MCF 10A (cell line): Measurements from ENCODE around the gene NDUFB7. TPM values are rescaled to one million over a fixed set of nuclear protein-coding genes. Genes with fewer than 3 reads are reported as not detected.
"Not testable (repeated sequence)": the region's sequence is repeated elsewhere in the genome, so short reads cannot be mapped to it uniquely, and the experiment has no call there.

ENCODE experiments used
- BruUV-seq: library from RNA; stranded (reverse); fragments of 400-500 nt; replicated peaks from 2 replicates; lab custom pipeline; 2021; lab: Mats Ljungman, UMichigan
- CTCF ChIA-PET: fragments of 300-600 bp; sonication (Branson Sonifier 250); formaldehyde crosslinking; extraction: SDS; loops from one replicate; lab custom pipeline; 2021; ENCODE audit warnings: antibody characterized with exemption, inconsistent platforms; lab: Yijun Ruan, JAX
- POLR2A ChIA-PET: fragments of 300-600, 350-650 bp; sonication (Branson Sonifier 250); formaldehyde crosslinking; extraction: SDS; loops from one replicate; lab custom pipeline; 2020; ENCODE audit warnings: antibody characterized with exemption, inconsistent platforms; lab: Yijun Ruan, JAX
- DNase-seq: peaks from one replicate; pipeline ENCODE4 v3.0.0-alpha.2; 2018; ENCODE audit not compliant: unreplicated experiment
- H3K27ac Mint-ChIP-seq: one replicate; pipeline ENCODE4 v1.8.0; 2022; ENCODE audit warnings: mild to moderate bottlenecking, low read depth, mixed read lengths; ENCODE audit not compliant: unreplicated experiment
- H3K27me3 Mint-ChIP-seq: one replicate; pipeline ENCODE4 v1.8.0; 2022; ENCODE audit warnings: mixed read lengths; ENCODE audit not compliant: insufficient read depth, unreplicated experiment
- H3K36me3 Mint-ChIP-seq: one replicate; pipeline ENCODE4 v1.8.0; 2022; ENCODE audit warnings: mild to moderate bottlenecking, moderate library complexity, mixed read lengths; ENCODE audit not compliant: insufficient read depth, unreplicated experiment
- H3K4me1 Mint-ChIP-seq: one replicate; pipeline ENCODE4 v1.8.0; 2022; ENCODE audit warnings: mixed read lengths; ENCODE audit not compliant: insufficient read depth, unreplicated experiment
- H3K4me3 Mint-ChIP-seq: one replicate; pipeline ENCODE4 v1.8.0; 2022; ENCODE audit warnings: mild to moderate bottlenecking, moderate library complexity, mixed read lengths; ENCODE audit not compliant: unreplicated experiment
- H3K9me3 Mint-ChIP-seq: one replicate; pipeline ENCODE4 v1.8.0; 2022; ENCODE audit warnings: mixed read lengths; ENCODE audit not compliant: unreplicated experiment
- CTCF ChIP-seq: fragments of 200-600 bp; IDR thresholded peaks from one replicate; pipeline ENCODE4 v1.8.0; 2022; ENCODE audit warnings: antibody characterized with exemption, mild to moderate bottlenecking; ENCODE audit not compliant: unreplicated experiment
- intact Hi-C: fragments of 100-400 bp; cut with micrococcal nuclease; formaldehyde crosslinking; loops from 2 replicates; pipeline ENCODE4 v1.14.1; 2022
- total RNA-seq: library from RNA; stranded (reverse); gene quantifications from 2 replicates; pipeline ENCODE4 v1.2.3, GENCODE V29; 2022

NDUFB7 gene
- total RNA-seq, 1 experiment from 2014 or later: 153 TPM

- POLR2A ChIA-PET: interaction anchor here (0.6 to 5.1 kb wide), 14 partner anchors 9 to 642 kb away, joined by 3 to 40 read pairs (median 6); partner anchors contain the start of genes ASF1B, DNAJB1, GIPC1 and NDUFB7
- no peaks in the 10 kb centered on the region for H3K9me3 Mint-ChIP-seq
- H3K4me3 Mint-ChIP-seq: no peak overlapping the region
- peak; percentile 27 for DNase-seq
- TF ChIP-seq CTCF: peak; percentile 20
- peaks cover 7% of the 10 kb centered on the region for H3K36me3 Mint-ChIP-seq
- peaks cover 42% of the 10 kb centered on the region for H3K4me1 Mint-ChIP-seq
- H3K27me3 Mint-ChIP-seq: no peaks in the 10 kb centered on the region
- CTCF ChIA-PET: interaction anchor here (0.7 to 4.6 kb wide), 11 partner anchors 11 to 538 kb away, joined by 4 to 27 read pairs (median 5); partner anchors contain the start of genes ASF1B and DNAJB1
- peak overlapping the region; percentile 32 for H3K27ac Mint-ChIP-seq
- intact Hi-C loops: no loop called here
- no TSS peak for BruUV-seq
These were observed 17.5 kb downstream of the NDUFB7 start for GRCh38 chr19:14554382-14554812.

- DNase-seq: no peak
- Mint-ChIP-seq H3K27me3 (no peaks in the 10 kb centered on the region), H3K36me3 (peaks cover 12% of the 10 kb centered on the region), H3K9me3 (no peaks in the 10 kb centered on the region), H3K27ac (peak overlapping the region; percentile 32), H3K4me1 (peaks cover 42% of the 10 kb centered on the region), H3K4me3 (no peak overlapping the region)
- POLR2A ChIA-PET: interaction anchor here (0.6 to 5.1 kb wide), 13 partner anchors 9 to 642 kb away, joined by 3 to 40 read pairs (median 6); partner anchors contain the start of genes ASF1B, DNAJB1, NDUFB7 and TECR
- no TSS peak for BruUV-seq
- no peak for TF ChIP-seq CTCF
- CTCF ChIA-PET: interaction anchor here (0.5 to 4.6 kb wide), 11 partner anchors 11 to 544 kb away, joined by 3 to 27 read pairs (median 5); partner anchors contain the start of genes ASF1B and DNAJB1
- intact Hi-C loops: no loop called here
These were observed 18.0 kb downstream of the NDUFB7 start for GRCh38 chr19:14553939-14554243.

- CTCF ChIA-PET: interaction anchor here (0.5 to 4.6 kb wide), 9 partner anchors 20 to 545 kb away, joined by 3 to 27 read pairs (median 4); partner anchors contain the start of genes ASF1B and DNAJB1
- intact Hi-C loops: no loop called here
- Mint-ChIP-seq H3K4me3 (no peak overlapping the region), H3K27me3 (no peaks in the 10 kb centered on the region), H3K27ac (no peak overlapping the region), H3K36me3 (peaks cover 18% of the 10 kb centered on the region), H3K4me1 (peaks cover 42% of the 10 kb centered on the region), H3K9me3 (no peaks in the 10 kb centered on the region)
- TF ChIP-seq CTCF: no peak
- POLR2A ChIA-PET: interaction anchor here (0.9 to 5.1 kb wide), 11 partner anchors 8 to 56 kb away, joined by 3 to 40 read pairs (median 9); partner anchors contain the start of genes DNAJB1, NDUFB7 and TECR
- BruUV-seq: no TSS peak
- DNase-seq: no peak
These were observed 18.6 kb downstream of the NDUFB7 start for GRCh38 chr19:14553042-14553938.

GRCh38 chr19:14552006-14552360 is 19.9 kb downstream of the NDUFB7 start:
- Mint-ChIP-seq H3K36me3 (peaks cover 27% of the 10 kb centered on the region), H3K4me1 (peaks cover 42% of the 10 kb centered on the region)
- BruUV-seq, H3K27me3 Mint-ChIP-seq, H3K9me3 Mint-ChIP-seq, DNase-seq, H3K4me3 Mint-ChIP-seq, intact Hi-C loops, H3K27ac Mint-ChIP-seq: not testable (repeated sequence)
- POLR2A ChIA-PET: interaction anchor here (1.0 to 3.1 kb wide), 6 partner anchors 10 to 57 kb away, joined by 3 to 29 read pairs (median 17); partner anchors contain the start of genes DNAJB1, GIPC1 and TECR
- CTCF ChIA-PET: interaction anchor here (0.7 to 1.0 kb wide), 3 partner anchors 10 to 214 kb away, joined by 3 to 5 read pairs (median 3); no protein-coding TSS in a partner anchor
